H1 (cell line): ENCODE data around the gene CTTNBP2. TPM values are rescaled to one million over a fixed set of nuclear protein-coding genes. Genes with fewer than 3 reads are reported as not detected.

Experiments
- CTCF ChIA-PET: fragments of 300-600 bp; sonication (Branson Sonifier 250); formaldehyde crosslinking; loops from one replicate; lab custom pipeline; 2021; ENCODE audit not compliant: partially characterized antibody; lab: Charles Lee
- POLR2A ChIA-PET: fragments of 300-600 bp; sonication (Branson Sonifier 250); formaldehyde crosslinking; loops from one replicate; lab custom pipeline; 2021; ENCODE audit warnings: inconsistent platforms; ENCODE audit not compliant: partially characterized antibody; lab: Charles Lee
- DNase-seq, 2 experiments: peaks; one replicate each; pipeline versions ENCODE4 v3.0.0 to v3.0.0-alpha.2; 2010 to 2022; ENCODE audit warnings: low spot score in 2 of 2, low read depth in 1 of 2, mixed read lengths in 1 of 2
- FAIRE-seq: peaks from 2 replicates; lab custom pipeline; 2011; peaks lifted over from hg19 to GRCh38; lab: Jason Lieb, UNC
- H2AFZ ChIP-seq: 2 replicates; pipeline ENCODE4 v1.8.1; 2012; ENCODE audit warnings: low read length, inconsistent platforms
- H2AK5ac ChIP-seq: 2 replicates; pipeline ENCODE4 v1.6.1; 2013; ENCODE audit warnings: low read depth, low read length
- H2BK120ac ChIP-seq: replicated peaks from 2 replicates; pipeline ENCODE3; 2013; ENCODE audit warnings: low read depth, low read length, inconsistent platforms
- H2BK12ac ChIP-seq: 2 replicates; pipeline ENCODE4 v1.6.1; 2013; ENCODE audit warnings: low read depth, low read length
- H2BK15ac ChIP-seq: 2 replicates; pipeline ENCODE4 v1.6.1; 2013; ENCODE audit warnings: low read length
- H2BK20ac ChIP-seq: 2 replicates; pipeline ENCODE4 v1.6.1; 2013; ENCODE audit warnings: low read length
- H2BK5ac ChIP-seq: 2 replicates; pipeline ENCODE4 v1.6.1; 2013; ENCODE audit warnings: low read depth, low read length
- H3K14ac ChIP-seq: 2 replicates; pipeline ENCODE4 v1.6.1; 2013; ENCODE audit warnings: inconsistent platforms; ENCODE audit not compliant: insufficient read length
- H3K18ac ChIP-seq: 2 replicates; pipeline ENCODE4 v1.6.1; 2013; ENCODE audit warnings: low read length; ENCODE audit errors: extremely low read depth
- H3K23ac ChIP-seq: 2 replicates; pipeline ENCODE4 v1.6.1; 2013; ENCODE audit warnings: inconsistent platforms; ENCODE audit not compliant: insufficient read length
- H3K23me2 ChIP-seq: 2 replicates; pipeline ENCODE4 v1.6.1; 2013; ENCODE audit warnings: low read depth, low read length
- H3K27ac ChIP-seq: 2 replicates; pipeline ENCODE4 v1.6.1; 2011; ENCODE audit warnings: low read depth, low read length, inconsistent platforms
- H3K27me3 ChIP-seq, 4 experiments: replicated peaks in 1 of 4; 1 replicate in 1 of 4; 2 replicates in 3 of 4; pipeline versions ENCODE4 v1.6.1 to v1.8.1; 2011 to 2013; ENCODE audit warnings: low read length in 3 of 4, mild to moderate bottlenecking in 3 of 4, inconsistent platforms in 2 of 4, mixed read lengths in 2 of 4, moderate library complexity in 1 of 4; ENCODE audit not compliant: control insufficient read depth in 3 of 4, insufficient read depth in 3 of 4; ENCODE audit errors: extremely low read depth in 1 of 4
- H3K36me3 ChIP-seq, 4 experiments: 2 replicates each; pipeline versions ENCODE4 v1.6.1 to v1.8.1; 2011 to 2013; ENCODE audit warnings: mild to moderate bottlenecking in 4 of 4, low read length in 3 of 4, moderate library complexity in 2 of 4, control low read depth in 1 of 4, inconsistent platforms in 1 of 4; ENCODE audit not compliant: insufficient read depth in 4 of 4, control insufficient read depth in 2 of 4
- H3K4ac ChIP-seq: replicated peaks from 2 replicates; pipeline ENCODE3; 2013; ENCODE audit warnings: low read length, low read depth, mixed read lengths, inconsistent platforms; ENCODE audit not compliant: insufficient read length
- H3K4me1 ChIP-seq, 4 experiments: replicated peaks in 1 of 4; 1 replicate in 1 of 4; 2 replicates in 3 of 4; pipeline versions ENCODE4 v1.6.1 to v1.8.1; 2011 to 2013; ENCODE audit warnings: low read length in 3 of 4, inconsistent platforms in 2 of 4, mixed read lengths in 1 of 4; ENCODE audit not compliant: insufficient read depth in 4 of 4, control insufficient read depth in 3 of 4
- H3K4me2 ChIP-seq, 2 experiments: 2 replicates each; pipeline versions ENCODE4 v1.6.1 to v1.8.1; 2011 to 2013; ENCODE audit warnings: low read depth in 2 of 2, low read length in 2 of 2, control low read depth in 1 of 2, inconsistent platforms in 1 of 2, mild to moderate bottlenecking in 1 of 2; ENCODE audit not compliant: insufficient read depth in 1 of 2
- H3K4me3 ChIP-seq, 4 experiments: fragments of 200-600, 300-600 bp in 1 of 4; sonication (generic), shearing (Covaris generic), sonication (Bioruptor Twin) in 1 of 4; 2 replicates each; pipeline versions ENCODE4 v1.5.1 to v1.8.1; 2011 to 2016; ENCODE audit warnings: low read length in 4 of 4, low read depth in 3 of 4, control low read depth in 2 of 4, inconsistent platforms in 2 of 4, mild to moderate bottlenecking in 2 of 4, mixed read lengths in 1 of 4, moderate library complexity in 1 of 4; ENCODE audit not compliant: insufficient read depth in 2 of 4; ENCODE audit errors: extremely low read depth in 1 of 4
- H3K56ac ChIP-seq: replicated peaks from 2 replicates; pipeline ENCODE3; 2013; ENCODE audit warnings: low read depth, mild to moderate bottlenecking, mixed read lengths, low read length, inconsistent platforms; ENCODE audit not compliant: insufficient read length
- H3K79me1 ChIP-seq: 2 replicates; pipeline ENCODE4 v1.6.1; 2013; ENCODE audit warnings: low read depth, low read length, control low read depth
- H3K79me2 ChIP-seq, 2 experiments: 2 replicates each; pipeline versions ENCODE4 v1.6.1 to v1.8.1; 2012 to 2013; ENCODE audit warnings: low read length in 2 of 2, mild to moderate bottlenecking in 2 of 2, inconsistent platforms in 1 of 2; ENCODE audit not compliant: insufficient read depth in 2 of 2, control insufficient read depth in 1 of 2
- H3K9ac ChIP-seq, 4 experiments: replicated peaks in 1 of 4; 1 replicate in 1 of 4; 2 replicates in 3 of 4; pipeline versions ENCODE4 v1.6.1 to v1.8.1; 2011 to 2013; ENCODE audit warnings: low read depth in 3 of 4, low read length in 3 of 4, control low read depth in 2 of 4, mild to moderate bottlenecking in 2 of 4, moderate library complexity in 2 of 4, inconsistent platforms in 1 of 4; ENCODE audit errors: extremely low read depth in 1 of 4
- H3K9me3 ChIP-seq, 2 experiments: 2 replicates each; pipeline versions ENCODE4 v1.6.1 to v1.8.1; 2012 to 2013; ENCODE audit warnings: mild to moderate bottlenecking in 2 of 2, moderate library complexity in 2 of 2, control low read depth in 1 of 2, inconsistent platforms in 1 of 2, low read depth in 1 of 2, low read length in 1 of 2, mixed read lengths in 1 of 2; ENCODE audit not compliant: insufficient read depth in 2 of 2
- H4K20me1 ChIP-seq, 2 experiments: replicated peaks in 1 of 2; 2 replicates each; pipeline versions ENCODE3 to v1.8.1; 2011 to 2013; ENCODE audit warnings: inconsistent platforms in 2 of 2, low read length in 2 of 2, mild to moderate bottlenecking in 1 of 2; ENCODE audit not compliant: insufficient read depth in 2 of 2, control insufficient read depth in 1 of 2
- H4K5ac ChIP-seq: 2 replicates; pipeline ENCODE4 v1.6.1; 2013; ENCODE audit warnings: low read length, low read depth, mixed read lengths, inconsistent platforms; ENCODE audit not compliant: insufficient read length
- H4K8ac ChIP-seq: 2 replicates; pipeline ENCODE4 v1.8.0; 2013; ENCODE audit warnings: mild to moderate bottlenecking, moderate library complexity, low read length, inconsistent platforms; ENCODE audit not compliant: insufficient read depth; ENCODE audit errors: extremely low read depth
- H4K91ac ChIP-seq: replicated peaks from 2 replicates; pipeline ENCODE3; 2013; ENCODE audit warnings: low read length, mixed read lengths, inconsistent platforms; ENCODE audit not compliant: insufficient read length
- BCL11A ChIP-seq, 2 experiments: IDR thresholded peaks; one replicate each; pipeline ENCODE4 v1.6.1; 2011; ENCODE audit warnings: low read depth in 2 of 2, low read length in 2 of 2, mild to moderate bottlenecking in 2 of 2
- CBX5 ChIP-seq: fragments of 300-800, 300-1000 bp; sonication (generic); IDR thresholded peaks from 2 replicates; pipeline ENCODE4 v1.7.1; 2016; ENCODE audit warnings: antibody characterized with exemption, low read length, low read depth
- RBBP5 ChIP-seq: IDR thresholded peaks from 2 replicates; pipeline ENCODE4 v1.7.1; 2012; ENCODE audit warnings: low read depth, mild to moderate bottlenecking, inconsistent platforms, low read length, moderate library complexity, borderline replicate concordance
- TCF12 ChIP-seq: IDR thresholded peaks from 2 replicates; pipeline ENCODE4 v1.6.1; 2011; ENCODE audit warnings: low read depth, mild to moderate bottlenecking, low read length
- WGBS, 2 experiments: shearing (Covaris generic) in 1 of 2; methylation state at CpG; one replicate each; pipeline versions ENCODE4 v1.1.6 to v1.1.7; 2013 to 2015; ENCODE audit warnings: low lambda C conversion rate in 2 of 2, mixed read lengths in 2 of 2, inconsistent platforms in 1 of 2, low coverage in 1 of 2, missing lambda C conversion rate in 1 of 2; ENCODE audit not compliant: insufficient replicate concordance in 2 of 2, insufficient coverage in 1 of 2, insufficient read length in 1 of 2; ENCODE audit errors: extremely low coverage in 1 of 2, missing lambda C conversion rate in 1 of 2; 5-methylcytosine and 5-hydroxymethylcytosine counted together
- polyA plus RNA-seq, 7 experiments: library from polyadenylated mRNA; depleted of rRNA in 3 of 7; stranded (reverse) in 5 of 7; unstranded in 2 of 7; fragments of >200 nt in 5 of 7; fragments of 200-250 nt in 2 of 7; gene quantifications; 1 replicate in 5 of 7; 2 replicates in 1 of 7; 4 replicates in 1 of 7; pipeline versions ENCODE4 v1.2.1 to v1.2.3, GENCODE V29; 2011 to 2013; ENCODE audit warnings: missing spikeins in 2 of 7, mixed read lengths in 2 of 7
- total RNA-seq: library from RNA; stranded (reverse); fragmentation: NEBNext Ultra II Directional; extraction: Animal tissue kit (Norgen Biotek cat#: 25700); gene quantifications from 2 replicates; pipeline ENCODE4 v1.2.1, GENCODE V29; 2021

Gene CTTNBP2
- total and polyA plus RNA-seq, 2 of the 8 experiments (the other 6 are each of a cell fraction or from before 2014, with no cell fraction given), result 15.3 to 35.1 TPM

DNA sequence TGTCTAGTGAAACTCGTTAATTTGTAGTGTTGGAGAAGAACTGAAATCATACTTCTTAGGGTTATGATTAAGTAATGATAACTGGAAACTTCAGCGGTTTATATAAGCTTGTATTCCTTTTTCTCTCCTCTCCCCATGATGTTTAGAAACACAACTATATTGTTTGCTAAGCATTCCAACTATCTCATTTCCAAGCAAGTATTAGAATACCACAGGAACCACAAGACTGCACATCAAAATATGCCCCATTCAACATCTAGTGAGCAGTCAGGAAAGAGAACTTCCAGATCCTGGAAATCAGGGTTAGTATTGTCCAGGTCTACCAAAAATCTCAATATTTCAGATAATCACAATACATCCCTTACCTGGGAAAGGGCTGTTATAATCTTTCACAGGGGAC lies 205.8 kb downstream of the CTTNBP2 start:
- no peak overlapping the region for H2AFZ ChIP-seq
- no peak overlapping the region for H2BK12ac ChIP-seq
- no peak overlapping the region for H2AK5ac ChIP-seq
- H3K4ac ChIP-seq, result no peak overlapping the region
- no peak overlapping the region for H3K56ac ChIP-seq
- ChIA-PET POLR2A (no interaction called here), CTCF (interaction anchor here (0.6 to 2.5 kb wide), 9 partner anchors 9 to 486 kb away, joined by 3 to 11 read pairs (median 3); no protein-coding TSS in a partner anchor)
- H3K23me2 ChIP-seq, result no peaks in the 10 kb centered on the region
- no peaks in the 10 kb centered on the region for H3K9me3 ChIP-seq
- H3K14ac ChIP-seq, result no peak overlapping the region
- no peak overlapping the region for H2BK120ac ChIP-seq
- no peak overlapping the region for H4K91ac ChIP-seq
- no peak for TF ChIP-seq TCF12
- no peak for TF ChIP-seq RBBP5
- no peak for TF ChIP-seq CBX5
- TF ChIP-seq BCL11A (IDR thresholded peaks at IDR 0.05; ENCODE audit: low read depth in 2 of 2, low read length in 2 of 2), result no peak
- H3K23ac ChIP-seq, result no peak overlapping the region
- H3K36me3 ChIP-seq, result no peaks in the 10 kb centered on the region
- FAIRE-seq (no peak), DNase-seq (no peak)
- H3K79me2 ChIP-seq, result no peaks in the 10 kb centered on the region
- H4K5ac ChIP-seq, result no peak overlapping the region
- no peaks in the 10 kb centered on the region for H4K20me1 ChIP-seq
- no peak overlapping the region for H2BK5ac ChIP-seq
- H3K79me1 ChIP-seq, result no peaks in the 10 kb centered on the region
- H3K27ac ChIP-seq, result no peak overlapping the region
- 94% methylated on average over 2 of the region's 2 CpGs; no CpG with 5 or more reads in 1 of the 2 experiments for WGBS, 2 experiments
- H4K8ac ChIP-seq, result no peak overlapping the region
- H3K4me2 ChIP-seq, result no peak overlapping the region
- H3K9ac ChIP-seq, result no peak overlapping the region
- no peak overlapping the region for H2BK20ac ChIP-seq
- no peak overlapping the region for H3K18ac ChIP-seq
- H3K27me3 ChIP-seq, result no peaks in the 10 kb centered on the region
- no peak overlapping the region for H3K4me3 ChIP-seq
- peaks cover 0 to 11% (median 3%) of the 10 kb centered on the region in 4 experiments; a peak in 3 of 7 replicates for H3K4me1 ChIP-seq
- H2BK15ac ChIP-seq, result no peak overlapping the region
